Upper lobe of right lung (tissue), 1 donor: ENCODE data around the gene COG4. TPM values are rescaled to one million over a fixed set of nuclear protein-coding genes. Genes with fewer than 3 reads are reported as not detected.
A peak's percentile ranks its signal among the peaks of the same experiment; 100 is the strongest.

Source experiments
- ATAC-seq: fragments of 200-7000 bp; cut with Tn5 transposase; one replicate; pipeline ENCODE4 v1.9.1; 2020; ENCODE audit warnings: mild to moderate bottlenecking, moderate library complexity
- DNase-seq: peaks from one replicate; pipeline ENCODE4 v3.0.0-alpha.2; 2020
- H3K27ac ChIP-seq: fragments of 200-600 bp; one replicate; pipeline ENCODE4 v1.8.0; 2022
- H3K27me3 ChIP-seq: fragments of 200-600 bp; one replicate; pipeline ENCODE4 v1.8.0; 2022; ENCODE audit warnings: mild to moderate bottlenecking
- H3K36me3 ChIP-seq: fragments of 200-600 bp; one replicate; pipeline ENCODE4 v1.8.0; 2022
- H3K4me1 ChIP-seq: fragments of 200-600 bp; one replicate; pipeline ENCODE4 v1.8.0; 2022
- H3K4me3 ChIP-seq: fragments of 200-600 bp; one replicate; pipeline ENCODE4 v1.8.0; 2022; ENCODE audit warnings: mild to moderate bottlenecking
- H3K9me3 ChIP-seq: fragments of 200-600 bp; one replicate; pipeline ENCODE4 v1.8.0; 2022
- intact Hi-C: fragments of 100-400 bp; cut with DNase I; formaldehyde crosslinking; loops from one replicate; pipeline ENCODE4 v1.11.0; 2022
- total RNA-seq: library from RNA; stranded (reverse); fragmentation: NEBNext Ultra II Directional; extraction: Animal tissue kit (Norgen Biotek cat#: 25700); gene quantifications from one replicate; pipeline ENCODE4 v1.2.1, GENCODE V29; 2021
- TF ChIP-seq, protein P1 (sequence below): fragments of 200-600 bp; IDR thresholded peaks from one replicate; pipeline ENCODE4 v1.8.0; 2022; ENCODE audit warnings: antibody characterized with exemption
- donor health status: DM: no; HTN: yes; CAD: no; lungs with severe emphysema.

Gene COG4
- total RNA-seq, 1 donor from 2014 or later, result 63.0 TPM

- Histone ChIP-seq H3K36me3 (no peaks in the 10 kb centered on the region), H3K4me1 (peaks cover 7% of the 10 kb centered on the region), H3K27me3 (no peaks in the 10 kb centered on the region), H3K9me3 (no peaks in the 10 kb centered on the region), H3K4me3 (no peak overlapping the region), H3K27ac (no peak overlapping the region)
- DNase-seq (no peak), ATAC-seq (no peak)
- intact Hi-C loops, result no loop called here
- TF ChIP-seq, protein P1, sequence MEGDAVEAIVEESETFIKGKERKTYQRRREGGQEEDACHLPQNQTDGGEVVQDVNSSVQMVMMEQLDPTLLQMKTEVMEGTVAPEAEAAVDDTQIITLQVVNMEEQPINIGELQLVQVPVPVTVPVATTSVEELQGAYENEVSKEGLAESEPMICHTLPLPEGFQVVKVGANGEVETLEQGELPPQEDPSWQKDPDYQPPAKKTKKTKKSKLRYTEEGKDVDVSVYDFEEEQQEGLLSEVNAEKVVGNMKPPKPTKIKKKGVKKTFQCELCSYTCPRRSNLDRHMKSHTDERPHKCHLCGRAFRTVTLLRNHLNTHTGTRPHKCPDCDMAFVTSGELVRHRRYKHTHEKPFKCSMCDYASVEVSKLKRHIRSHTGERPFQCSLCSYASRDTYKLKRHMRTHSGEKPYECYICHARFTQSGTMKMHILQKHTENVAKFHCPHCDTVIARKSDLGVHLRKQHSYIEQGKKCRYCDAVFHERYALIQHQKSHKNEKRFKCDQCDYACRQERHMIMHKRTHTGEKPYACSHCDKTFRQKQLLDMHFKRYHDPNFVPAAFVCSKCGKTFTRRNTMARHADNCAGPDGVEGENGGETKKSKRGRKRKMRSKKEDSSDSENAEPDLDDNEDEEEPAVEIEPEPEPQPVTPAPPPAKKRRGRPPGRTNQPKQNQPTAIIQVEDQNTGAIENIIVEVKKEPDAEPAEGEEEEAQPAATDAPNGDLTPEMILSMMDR, result no peak
Observed at GRCh38 chr16:70444249-70445063, 78.9 kb downstream of the COG4 start.

DNA sequence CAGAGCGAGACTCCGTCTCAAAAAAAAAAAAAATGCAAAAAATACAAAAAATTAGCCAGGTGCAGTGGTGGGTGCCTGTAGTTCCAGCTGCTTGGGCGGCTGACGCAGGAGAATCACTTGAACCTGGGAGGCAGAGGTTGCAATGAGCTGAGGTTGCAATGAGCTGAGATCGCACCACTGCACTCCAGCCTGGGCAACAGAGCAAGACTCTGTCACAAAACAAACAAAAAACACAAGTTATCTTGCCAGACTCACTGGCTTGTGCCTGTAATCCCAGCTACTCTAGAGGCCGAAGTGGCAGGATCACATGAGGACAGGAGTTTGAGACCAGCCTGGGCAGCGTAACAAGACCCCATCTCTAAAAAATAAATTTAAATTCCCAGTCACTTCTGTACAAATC, 81.0 kb downstream of the COG4 start:
- Histone ChIP-seq H3K36me3 (no peaks in the 10 kb centered on the region), H3K27ac (no peak overlapping the region), H3K27me3 (no peaks in the 10 kb centered on the region), H3K4me3 (no peak overlapping the region), H3K9me3 (no peaks in the 10 kb centered on the region), H3K4me1 (peaks cover 17% of the 10 kb centered on the region)
- intact Hi-C loops, result no loop called here
- TF ChIP-seq, protein P1, result no peak
- DNase-seq (no peak), ATAC-seq (no peak)

GRCh38 chr16:70441406-70441990, 81.9 kb downstream of the COG4 start:
- peaks cover 26% of the 10 kb centered on the region for H3K4me1 ChIP-seq
- intact Hi-C loops, result no loop called here
- no peaks in the 10 kb centered on the region for H3K27me3 ChIP-seq
- no peak overlapping the region for H3K4me3 ChIP-seq
- DNase-seq (no peak), ATAC-seq (no peak)
- H3K27ac ChIP-seq, result no peak overlapping the region
- no peaks in the 10 kb centered on the region for H3K9me3 ChIP-seq
- H3K36me3 ChIP-seq, result no peaks in the 10 kb centered on the region
- TF ChIP-seq, protein P1, result no peak

DNA sequence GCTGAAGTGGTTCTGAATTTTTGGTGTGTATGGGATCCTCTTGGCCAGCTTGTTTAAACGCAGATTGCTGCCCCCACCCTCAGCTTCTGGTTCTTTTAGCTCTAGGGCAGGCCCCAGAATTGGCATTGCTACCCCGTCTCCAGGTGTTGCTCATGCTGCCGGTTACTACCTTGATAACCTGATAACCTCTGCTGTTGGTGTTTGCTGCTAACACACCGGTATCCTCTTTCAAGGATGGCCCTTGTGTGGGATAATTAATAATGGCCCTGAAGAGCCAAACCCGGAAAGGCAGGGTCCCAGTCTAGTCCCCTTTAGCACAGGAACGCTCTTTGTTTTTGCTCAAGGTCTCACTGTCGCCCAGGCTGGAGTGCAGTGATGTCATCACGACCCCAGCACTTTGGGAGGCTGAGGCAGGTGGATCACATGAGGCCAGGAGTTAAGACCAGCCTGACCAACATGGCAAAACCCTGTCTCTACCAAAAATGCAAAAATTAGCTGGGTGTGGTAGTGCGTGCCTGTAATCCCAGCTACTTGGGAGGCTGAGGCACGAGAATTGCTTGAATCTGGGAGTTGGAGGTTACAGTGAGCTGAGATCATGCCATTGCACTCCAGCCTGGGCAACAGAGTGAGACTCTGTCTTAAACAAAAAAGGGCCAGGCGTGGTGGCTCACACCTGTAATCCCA, 83.2 kb downstream of the COG4 start:
- no peak for DNase-seq
- Histone ChIP-seq H3K9me3 (no peaks in the 10 kb centered on the region), H3K27me3 (no peaks in the 10 kb centered on the region), H3K4me3 (peak overlapping the region; percentile 78), H3K36me3 (no peaks in the 10 kb centered on the region), H3K4me1 (peaks cover 34% of the 10 kb centered on the region), H3K27ac (peak overlapping the region; percentile 80)
- ATAC-seq, result no peak
- intact Hi-C loops, result no loop called here
- TF ChIP-seq, protein P1, result no peak

DNA sequence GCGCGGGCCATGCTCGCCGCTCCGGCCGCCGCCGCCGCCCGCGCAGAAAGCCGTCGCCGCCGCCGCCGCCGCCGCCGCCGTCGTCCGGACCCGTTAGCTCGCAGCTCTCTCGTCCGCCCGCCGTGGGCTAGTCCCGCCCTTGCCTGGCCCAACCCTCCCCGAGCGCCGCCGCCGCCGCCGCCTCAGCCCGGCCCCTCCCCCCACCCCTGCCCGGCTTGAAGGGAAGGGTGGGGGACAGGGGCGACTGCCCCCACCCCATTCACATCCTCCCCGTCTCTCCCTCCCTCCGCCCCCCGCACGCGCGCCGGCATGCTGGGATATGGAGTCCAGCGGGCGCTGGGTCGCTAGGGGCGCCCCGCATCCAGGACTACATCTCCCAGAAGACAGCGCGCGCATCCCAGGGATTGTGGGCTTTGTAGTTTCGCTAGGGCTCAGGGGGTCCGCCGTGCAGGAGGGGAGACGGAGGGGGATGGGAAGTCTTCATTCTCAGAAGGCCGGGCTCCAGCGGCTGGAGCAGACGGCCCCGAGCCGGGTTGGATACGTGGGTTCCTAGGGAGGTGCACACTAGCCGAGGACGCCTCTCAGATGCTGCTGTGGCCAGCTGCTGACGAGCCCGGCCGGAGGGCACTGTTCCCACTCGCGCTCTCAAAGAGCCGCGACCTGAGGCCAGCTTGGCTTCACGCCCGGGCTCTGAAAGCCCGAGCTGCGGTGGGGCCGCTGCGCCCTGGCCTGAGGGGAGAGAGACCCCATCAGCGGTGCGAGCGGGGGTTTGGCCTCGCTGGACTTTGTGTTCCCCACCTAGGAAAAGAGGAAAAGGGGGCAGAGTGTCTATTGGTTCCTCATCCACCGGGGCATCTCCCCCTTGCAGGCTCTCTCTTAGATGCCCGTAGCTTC, 84.1 kb downstream of the COG4 start, which contains the start of gene ST3GAL2:
Gene ST3GAL2, minus strand, starts transcription at position 132 of the 894 bp plus-strand sequence. CDS start 40,570 bp downstream, outside the sequence.
- H3K27ac ChIP-seq, result peak within 1 kb of the TSS; percentile 80
- intact Hi-C loops, result loop anchor here (10.0 kb wide), 1 partner anchor 54 kb away; no protein-coding TSS in a partner anchor
- H3K9me3 ChIP-seq, result no peaks in the 10 kb centered on the region
- peak; percentile 99 for ATAC-seq
- no peaks in the 10 kb centered on the region for H3K36me3 ChIP-seq
- DNase-seq, result peak; percentile 97
- peak within 1 kb of the TSS; percentile 78 for H3K4me3 ChIP-seq
- no peaks in the 10 kb centered on the region for H3K27me3 ChIP-seq
- peaks cover 34% of the 10 kb centered on the region for H3K4me1 ChIP-seq
- TF ChIP-seq, protein P1, result no peak
